ENCODE measurements around the gene VAMP3. TPM values are rescaled to one million over a fixed set of nuclear protein-coding genes. Genes with fewer than 3 reads are reported as not detected.

VAMP3 gene
- total and polyA plus RNA-seq, 9 of the 15 experiments (the other 6 are each of a cell fraction or from before 2014, with no cell fraction given), result 27.1 to 71.3 (median 47.5) TPM

DNA sequence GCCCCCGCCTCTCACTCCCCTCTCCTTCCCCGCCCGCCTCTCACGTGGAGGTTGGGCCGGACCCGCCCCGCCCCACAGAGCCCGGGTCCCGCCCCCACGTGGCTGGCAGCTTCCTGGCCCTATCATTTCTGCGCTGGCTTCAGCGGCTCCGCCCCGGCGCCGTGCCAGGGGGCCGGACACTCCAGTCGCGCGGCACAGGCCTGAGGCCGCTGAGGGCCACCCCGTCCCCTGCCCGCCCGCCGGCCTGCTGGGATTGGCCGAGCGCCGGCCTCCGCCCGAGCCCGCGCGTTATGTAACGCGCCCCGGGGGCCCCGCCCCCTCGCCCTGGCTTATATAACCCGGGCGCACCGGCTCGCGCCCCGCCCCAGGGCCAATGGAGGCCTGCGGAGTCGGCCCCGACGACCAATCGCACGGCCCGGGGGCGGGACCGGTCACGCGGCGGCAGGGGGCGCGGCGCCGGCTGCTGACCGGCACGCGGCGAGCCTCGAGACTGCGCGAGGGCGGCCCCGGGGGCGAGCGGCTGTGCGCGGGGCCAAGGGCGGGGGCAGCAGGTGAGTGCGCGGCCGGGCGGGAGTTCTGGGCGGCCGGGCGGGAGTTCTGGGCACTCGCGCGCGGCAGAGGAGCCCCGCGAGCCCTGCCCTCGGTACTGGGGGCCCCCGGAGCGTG is 12.9 kb downstream of the VAMP3 start, which contains the start of gene PER3 (continued):
- TF ChIP-seq MGA (IDR thresholded peaks at IDR 0.05), result peak; percentile 43
- TF ChIP-seq TFE3 (CRISPR knock-in tag; IDR thresholded peaks at IDR 0.05), result no peak
- TF ChIP-seq, protein P1, sequence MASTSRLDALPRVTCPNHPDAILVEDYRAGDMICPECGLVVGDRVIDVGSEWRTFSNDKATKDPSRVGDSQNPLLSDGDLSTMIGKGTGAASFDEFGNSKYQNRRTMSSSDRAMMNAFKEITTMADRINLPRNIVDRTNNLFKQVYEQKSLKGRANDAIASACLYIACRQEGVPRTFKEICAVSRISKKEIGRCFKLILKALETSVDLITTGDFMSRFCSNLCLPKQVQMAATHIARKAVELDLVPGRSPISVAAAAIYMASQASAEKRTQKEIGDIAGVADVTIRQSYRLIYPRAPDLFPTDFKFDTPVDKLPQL (IDR thresholded peaks at IDR 0.05; ENCODE audit: extremely low read depth, insufficient read length), result no peak
- no peak; the same call in 1 of the 2 replicates for TF ChIP-seq CBX1 (IDR thresholded peaks at IDR 0.05; ENCODE audit: low read depth)
- peak; percentile 17; the same call in 1 of the 2 replicates for TF ChIP-seq ESRRA (IDR thresholded peaks at IDR 0.05; ENCODE audit: borderline replicate concordance, low read depth)
- TF ChIP-seq BMI1 (IDR thresholded peaks at IDR 0.05; ENCODE audit: low read length), result no peak
- no peak for TF ChIP-seq ZNF445 (CRISPR knock-in tag; IDR thresholded peaks at IDR 0.05; ENCODE audit: low read depth)
- TF ChIP-seq NELFE (IDR thresholded peaks at IDR 0.05; ENCODE audit: insufficient read depth, insufficient read length), result no peak
- no peak for TF ChIP-seq STAG1 (CRISPR knock-in tag; IDR thresholded peaks at IDR 0.05; ENCODE audit: borderline replicate concordance)
- TF ChIP-seq CXXC5 (CRISPR knock-in tag; IDR thresholded peaks at IDR 0.05), result peak; percentile 99
- no peak for TF ChIP-seq BDP1 (IDR thresholded peaks at IDR 0.05; ENCODE audit: insufficient read depth, insufficient read length)
- TF ChIP-seq ZBED1 (IDR thresholded peaks at IDR 0.05), result no peak
